Measurements from ENCODE around the gene MYO6.

DNA sequence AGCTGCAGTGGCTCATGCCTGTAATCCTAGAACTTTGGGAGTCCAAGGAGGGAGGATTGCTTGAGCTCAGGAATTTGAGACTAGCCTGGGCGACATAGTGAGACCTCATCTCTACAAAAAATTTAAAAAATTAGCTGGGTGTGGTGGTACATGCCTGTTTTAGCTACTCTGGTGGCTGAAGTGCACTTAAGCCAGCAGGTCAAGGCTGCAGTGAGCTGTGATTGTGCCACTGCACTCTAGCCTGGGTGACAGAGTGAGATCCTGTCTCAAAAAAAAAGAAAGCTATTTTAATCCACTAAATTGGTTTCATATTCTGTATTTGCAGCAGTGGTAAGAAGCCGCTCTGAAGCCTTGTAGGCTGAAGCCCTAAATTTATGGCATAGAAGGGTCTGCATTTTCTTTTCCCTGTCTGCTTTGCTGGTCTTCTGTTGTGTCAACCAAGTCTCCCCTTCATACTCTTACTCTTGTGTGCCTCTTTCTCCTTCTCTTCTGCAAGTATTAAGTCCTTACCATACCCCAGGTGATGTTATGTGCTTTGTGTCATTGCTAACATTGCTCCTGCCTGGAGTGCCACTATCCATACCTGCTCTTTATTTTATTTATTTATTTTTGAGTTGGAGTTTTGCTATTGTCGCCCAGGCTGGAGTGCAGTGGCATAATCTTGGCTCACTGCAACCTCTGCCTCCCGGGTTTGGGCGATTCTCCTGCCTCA, 70.9 kb downstream of the MYO6 start:
- TF ChIP-seq, protein P1, sequence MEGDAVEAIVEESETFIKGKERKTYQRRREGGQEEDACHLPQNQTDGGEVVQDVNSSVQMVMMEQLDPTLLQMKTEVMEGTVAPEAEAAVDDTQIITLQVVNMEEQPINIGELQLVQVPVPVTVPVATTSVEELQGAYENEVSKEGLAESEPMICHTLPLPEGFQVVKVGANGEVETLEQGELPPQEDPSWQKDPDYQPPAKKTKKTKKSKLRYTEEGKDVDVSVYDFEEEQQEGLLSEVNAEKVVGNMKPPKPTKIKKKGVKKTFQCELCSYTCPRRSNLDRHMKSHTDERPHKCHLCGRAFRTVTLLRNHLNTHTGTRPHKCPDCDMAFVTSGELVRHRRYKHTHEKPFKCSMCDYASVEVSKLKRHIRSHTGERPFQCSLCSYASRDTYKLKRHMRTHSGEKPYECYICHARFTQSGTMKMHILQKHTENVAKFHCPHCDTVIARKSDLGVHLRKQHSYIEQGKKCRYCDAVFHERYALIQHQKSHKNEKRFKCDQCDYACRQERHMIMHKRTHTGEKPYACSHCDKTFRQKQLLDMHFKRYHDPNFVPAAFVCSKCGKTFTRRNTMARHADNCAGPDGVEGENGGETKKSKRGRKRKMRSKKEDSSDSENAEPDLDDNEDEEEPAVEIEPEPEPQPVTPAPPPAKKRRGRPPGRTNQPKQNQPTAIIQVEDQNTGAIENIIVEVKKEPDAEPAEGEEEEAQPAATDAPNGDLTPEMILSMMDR (IDR thresholded peaks at IDR 0.05) = no peak
- TF ChIP-seq SMC3 (IDR thresholded peaks at IDR 0.05; ENCODE audit: low read depth, low read length) = no peak
- TF ChIP-seq TEAD4 (IDR thresholded peaks at IDR 0.05; ENCODE audit: borderline replicate concordance, insufficient read depth) = no peak
- TF ChIP-seq, protein P2, sequence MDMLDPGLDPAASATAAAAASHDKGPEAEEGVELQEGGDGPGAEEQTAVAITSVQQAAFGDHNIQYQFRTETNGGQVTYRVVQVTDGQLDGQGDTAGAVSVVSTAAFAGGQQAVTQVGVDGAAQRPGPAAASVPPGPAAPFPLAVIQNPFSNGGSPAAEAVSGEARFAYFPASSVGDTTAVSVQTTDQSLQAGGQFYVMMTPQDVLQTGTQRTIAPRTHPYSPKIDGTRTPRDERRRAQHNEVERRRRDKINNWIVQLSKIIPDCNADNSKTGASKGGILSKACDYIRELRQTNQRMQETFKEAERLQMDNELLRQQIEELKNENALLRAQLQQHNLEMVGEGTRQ (IDR thresholded peaks at IDR 0.05; ENCODE audit: borderline replicate concordance, low read depth, low read length) = no peak
- no peak for TF ChIP-seq SIN3A (IDR thresholded peaks at IDR 0.05; ENCODE audit: borderline replicate concordance, low read depth, low read length)
- no peak for TF ChIP-seq RFX5 (IDR thresholded peaks at IDR 0.05; ENCODE audit: low read length)
- no peak for TF ChIP-seq EP300 (IDR thresholded peaks at IDR 0.05; ENCODE audit: borderline replicate concordance in 1 of 2, low read depth in 1 of 2, low read length in 1 of 2)
- TF ChIP-seq POLR2AphosphoS5 (IDR thresholded peaks at IDR 0.05; ENCODE audit: low read depth, low read length) = no peak
- TF ChIP-seq, protein P3, sequence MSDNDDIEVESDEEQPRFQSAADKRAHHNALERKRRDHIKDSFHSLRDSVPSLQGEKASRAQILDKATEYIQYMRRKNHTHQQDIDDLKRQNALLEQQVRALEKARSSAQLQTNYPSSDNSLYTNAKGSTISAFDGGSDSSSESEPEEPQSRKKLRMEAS (IDR thresholded peaks at IDR 0.05; ENCODE audit: low read depth) = no peak
- TF ChIP-seq RAD21 (IDR thresholded peaks at IDR 0.05; ENCODE audit: low read length) = no peak
- TF ChIP-seq, protein P4, sequence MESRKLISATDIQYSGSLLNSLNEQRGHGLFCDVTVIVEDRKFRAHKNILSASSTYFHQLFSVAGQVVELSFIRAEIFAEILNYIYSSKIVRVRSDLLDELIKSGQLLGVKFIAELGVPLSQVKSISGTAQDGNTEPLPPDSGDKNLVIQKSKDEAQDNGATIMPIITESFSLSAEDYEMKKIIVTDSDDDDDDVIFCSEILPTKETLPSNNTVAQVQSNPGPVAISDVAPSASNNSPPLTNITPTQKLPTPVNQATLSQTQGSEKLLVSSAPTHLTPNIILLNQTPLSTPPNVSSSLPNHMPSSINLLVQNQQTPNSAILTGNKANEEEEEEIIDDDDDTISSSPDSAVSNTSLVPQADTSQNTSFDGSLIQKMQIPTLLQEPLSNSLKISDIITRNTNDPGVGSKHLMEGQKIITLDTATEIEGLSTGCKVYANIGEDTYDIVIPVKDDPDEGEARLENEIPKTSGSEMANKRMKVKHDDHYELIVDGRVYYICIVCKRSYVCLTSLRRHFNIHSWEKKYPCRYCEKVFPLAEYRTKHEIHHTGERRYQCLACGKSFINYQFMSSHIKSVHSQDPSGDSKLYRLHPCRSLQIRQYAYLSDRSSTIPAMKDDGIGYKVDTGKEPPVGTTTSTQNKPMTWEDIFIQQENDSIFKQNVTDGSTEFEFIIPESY (IDR thresholded peaks at IDR 0.05; ENCODE audit: borderline replicate concordance, low read depth) = no peak
- TF ChIP-seq NRF1 (IDR thresholded peaks at IDR 0.05; ENCODE audit: low read depth, low read length) = no peak
